ENCODE results near the gene RTL1. TPM values are rescaled to one million over a fixed set of nuclear protein-coding genes. Genes with fewer than 3 reads are reported as not detected.

The RTL1 gene
- total RNA-seq, 3 donors from 2014 or later, result not detected

DNA sequence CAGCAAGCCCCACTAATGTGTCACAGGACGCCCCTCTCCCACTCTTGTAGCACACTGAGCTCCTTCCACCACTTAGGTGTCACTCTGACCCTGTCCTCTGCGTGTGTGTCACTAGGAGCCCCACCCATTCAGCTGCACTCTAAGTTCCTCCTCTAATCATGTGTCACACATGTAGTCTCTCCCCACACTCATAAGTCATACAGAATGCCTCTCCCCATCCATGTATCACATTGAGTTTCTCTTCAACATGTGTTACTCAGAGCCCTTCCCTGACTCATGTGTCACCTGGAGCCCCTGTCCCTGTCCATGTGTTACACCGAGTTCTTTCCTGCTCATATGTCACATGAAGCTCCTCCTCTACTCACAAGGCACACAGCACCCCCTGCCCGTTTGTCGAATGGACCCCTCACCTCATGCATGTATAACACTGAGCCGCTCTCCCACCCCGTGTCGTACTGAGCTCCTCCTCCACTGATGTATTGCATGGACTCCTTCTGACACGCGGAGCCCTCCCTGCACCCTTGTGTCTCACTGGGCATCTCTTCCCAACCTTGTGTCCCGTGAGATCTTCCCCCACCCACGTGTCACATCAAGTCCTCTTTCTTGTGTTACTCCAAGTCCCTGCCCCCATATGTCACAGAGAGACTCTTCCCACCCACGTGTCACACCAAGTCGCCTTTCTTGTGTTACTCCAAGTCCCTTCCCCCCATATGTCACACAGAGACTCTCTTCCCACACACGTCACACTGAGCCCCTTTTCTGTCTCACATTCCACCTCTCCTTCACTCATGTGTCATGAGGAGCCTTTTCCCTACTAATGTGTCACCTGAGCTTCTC lies 31.0 kb downstream of the RTL1 start:
- peaks cover 0 to 15% of the 10 kb centered on the region in 2 donors for H3K27me3 ChIP-seq
- TF ChIP-seq, protein P1, sequence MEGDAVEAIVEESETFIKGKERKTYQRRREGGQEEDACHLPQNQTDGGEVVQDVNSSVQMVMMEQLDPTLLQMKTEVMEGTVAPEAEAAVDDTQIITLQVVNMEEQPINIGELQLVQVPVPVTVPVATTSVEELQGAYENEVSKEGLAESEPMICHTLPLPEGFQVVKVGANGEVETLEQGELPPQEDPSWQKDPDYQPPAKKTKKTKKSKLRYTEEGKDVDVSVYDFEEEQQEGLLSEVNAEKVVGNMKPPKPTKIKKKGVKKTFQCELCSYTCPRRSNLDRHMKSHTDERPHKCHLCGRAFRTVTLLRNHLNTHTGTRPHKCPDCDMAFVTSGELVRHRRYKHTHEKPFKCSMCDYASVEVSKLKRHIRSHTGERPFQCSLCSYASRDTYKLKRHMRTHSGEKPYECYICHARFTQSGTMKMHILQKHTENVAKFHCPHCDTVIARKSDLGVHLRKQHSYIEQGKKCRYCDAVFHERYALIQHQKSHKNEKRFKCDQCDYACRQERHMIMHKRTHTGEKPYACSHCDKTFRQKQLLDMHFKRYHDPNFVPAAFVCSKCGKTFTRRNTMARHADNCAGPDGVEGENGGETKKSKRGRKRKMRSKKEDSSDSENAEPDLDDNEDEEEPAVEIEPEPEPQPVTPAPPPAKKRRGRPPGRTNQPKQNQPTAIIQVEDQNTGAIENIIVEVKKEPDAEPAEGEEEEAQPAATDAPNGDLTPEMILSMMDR (IDR thresholded peaks at IDR 0.05), result no peak
- TF ChIP-seq POLR2AphosphoS5 (IDR thresholded peaks at IDR 0.05), result no peak
- no peak for TF ChIP-seq POLR2A (IDR thresholded peaks at IDR 0.05)
- intact Hi-C loops (cut with DNase I; ENCODE audit: low total_unique reads), result no loop called here
- no peaks in the 10 kb centered on the region for H3K4me1 ChIP-seq
- no peaks in the 10 kb centered on the region for H3K36me3 ChIP-seq
- no peak overlapping the region for H3K4me3 ChIP-seq
- peak in 1 of 2 donors; percentile 5 for DNase-seq (ENCODE audit: low spot score in 2 of 2)
- no peaks in the 10 kb centered on the region for H3K9me3 ChIP-seq
- no peak overlapping the region for H3K27ac ChIP-seq

DNA sequence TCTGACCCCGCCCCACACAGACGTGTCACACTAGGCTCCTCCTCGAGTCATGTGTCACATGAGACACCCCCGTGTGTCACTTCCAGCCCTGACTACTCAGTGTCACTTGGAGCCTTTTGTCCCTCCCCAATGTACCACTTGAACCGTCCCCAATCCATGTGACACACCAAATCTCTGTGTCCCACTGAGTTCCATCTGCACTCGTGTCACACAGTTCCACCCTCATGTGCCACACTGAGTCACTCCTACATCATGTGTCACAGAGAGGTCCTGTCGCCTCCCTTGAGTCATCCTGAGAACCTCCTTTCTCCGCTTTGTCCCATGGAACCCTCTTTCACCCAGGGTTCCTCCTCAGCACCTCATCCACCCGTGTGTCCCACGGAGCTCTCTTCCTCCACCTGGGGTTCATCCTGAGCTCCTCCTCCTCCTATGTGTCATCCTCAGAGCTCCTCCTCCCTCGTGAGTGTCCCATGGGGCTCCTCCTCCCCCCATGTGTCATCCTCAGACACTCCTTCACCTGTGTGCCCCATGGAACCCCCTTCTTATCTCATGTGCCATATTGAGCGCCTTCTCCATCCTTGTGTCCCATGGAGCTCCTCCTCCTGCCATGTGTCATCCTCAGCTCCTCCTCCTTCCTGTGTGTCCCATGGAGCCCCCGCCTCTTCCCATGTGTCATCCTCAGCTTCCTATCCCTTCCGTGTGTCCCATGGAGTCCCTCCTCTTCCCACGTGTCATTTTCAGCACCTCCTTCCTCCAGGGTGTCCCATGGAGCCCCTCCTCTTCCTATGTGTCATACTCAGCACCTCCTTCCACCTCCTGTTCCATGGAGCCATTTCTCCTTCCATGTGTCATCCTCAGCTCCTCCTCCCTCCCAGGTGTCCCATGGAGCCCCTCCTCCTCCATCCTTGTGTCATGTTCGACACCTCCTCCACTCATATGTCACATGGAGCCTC lies 32.0 kb downstream of the RTL1 start:
- H3K9me3 ChIP-seq, result no peaks in the 10 kb centered on the region
- TF ChIP-seq POLR2AphosphoS5 (IDR thresholded peaks at IDR 0.05) (no peak), POLR2A (IDR thresholded peaks at IDR 0.05) (no peak)
- H3K36me3 ChIP-seq, result no peaks in the 10 kb centered on the region
- H3K4me3 ChIP-seq, result no peak overlapping the region
- peaks cover 0 to 13% of the 10 kb centered on the region in 2 donors for H3K27me3 ChIP-seq
- intact Hi-C loops (cut with DNase I; ENCODE audit: low total_unique reads), result no loop called here
- no peak overlapping the region for H3K27ac ChIP-seq
- no peaks in the 10 kb centered on the region for H3K4me1 ChIP-seq
- peak in 1 of 2 donors; percentile 37 for DNase-seq (ENCODE audit: low spot score in 2 of 2)

DNA sequence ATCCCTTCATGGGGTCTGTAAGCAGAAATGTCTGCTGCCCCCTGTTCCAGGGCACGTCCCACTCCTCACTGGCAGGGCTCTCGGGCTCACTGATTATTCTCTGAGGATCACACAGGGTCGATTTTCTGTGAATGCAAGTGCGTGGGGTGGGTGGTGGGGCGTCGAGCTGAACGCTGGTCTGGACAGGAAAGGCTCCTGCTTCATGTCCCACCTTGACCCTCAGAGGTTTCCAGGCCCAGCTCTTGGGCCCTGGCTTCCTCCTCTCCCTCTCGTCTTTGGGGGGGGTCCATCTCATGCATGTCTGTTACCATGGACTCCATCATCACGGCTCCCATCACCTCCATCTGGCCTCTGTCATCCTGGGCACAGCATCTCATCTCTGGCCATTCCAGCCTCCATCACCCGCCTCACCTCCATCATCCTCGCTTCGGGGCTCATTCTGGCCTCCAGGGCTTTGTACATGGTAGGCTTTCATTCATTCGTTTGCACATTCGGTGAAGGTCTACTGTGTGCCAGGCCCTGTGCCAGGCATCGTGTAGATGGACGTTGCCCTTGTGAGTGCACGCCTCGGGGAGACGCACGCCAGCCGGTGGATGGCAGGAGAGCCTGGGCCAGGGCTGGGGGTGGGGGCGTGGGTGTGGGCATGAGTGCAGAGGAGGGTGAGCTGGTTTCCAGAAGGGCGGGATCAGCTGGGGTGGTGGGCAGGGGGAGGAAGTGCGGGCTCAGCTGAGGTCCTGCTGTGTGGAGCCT lies 34.7 kb downstream of the RTL1 start:
- intact Hi-C loops (cut with DNase I; ENCODE audit: low total_unique reads), result no loop called here
- DNase-seq (ENCODE audit: low spot score in 2 of 2), result peak in 1 of 2 donors; percentile 33
- no peaks in the 10 kb centered on the region for H3K9me3 ChIP-seq

DNA sequence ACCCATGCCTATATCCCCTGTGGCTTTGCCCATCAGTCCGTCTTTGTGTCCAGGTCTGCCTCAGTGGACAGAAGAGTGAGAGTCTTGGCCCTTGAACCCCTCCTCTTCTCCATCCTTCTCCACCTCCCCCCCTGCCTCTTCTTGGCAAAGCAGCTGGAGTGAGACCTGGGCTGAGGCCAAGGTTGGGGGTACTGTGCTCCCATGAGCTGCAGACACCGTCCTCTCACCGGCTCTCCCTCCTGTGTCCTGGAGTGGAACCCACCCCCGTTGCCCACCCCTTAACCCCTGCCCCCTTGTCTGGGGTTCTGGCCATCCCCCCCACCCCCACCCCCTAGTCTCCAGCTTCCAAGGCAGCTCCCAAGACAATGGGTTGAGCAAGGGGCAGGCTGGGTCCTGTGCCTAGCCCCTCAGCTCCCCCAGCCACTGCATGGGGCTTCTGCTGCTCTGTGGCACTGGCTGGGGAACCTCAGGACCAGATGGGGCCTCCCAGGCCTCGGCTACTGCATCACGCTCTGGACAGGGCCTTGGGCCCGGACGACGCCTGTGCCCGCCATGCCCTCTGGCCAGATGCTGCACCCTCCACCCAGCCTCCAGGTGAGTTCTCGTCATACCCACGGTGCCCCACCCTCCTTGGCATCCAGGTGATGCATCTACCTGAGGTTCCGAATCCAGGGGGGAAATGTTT lies 35.7 kb downstream of the RTL1 start:
- intact Hi-C loops (cut with DNase I; ENCODE audit: low total_unique reads), result no loop called here
- Histone ChIP-seq H3K9me3 (no peaks in the 10 kb centered on the region), H3K36me3 (no peaks in the 10 kb centered on the region), H3K27ac (no peak overlapping the region), H3K27me3 (no peaks in the 10 kb centered on the region), H3K4me1 (no peaks in the 10 kb centered on the region), H3K4me3 (no peak overlapping the region)
- no peak for TF ChIP-seq POLR2AphosphoS5 (IDR thresholded peaks at IDR 0.05)
- TF ChIP-seq POLR2A (IDR thresholded peaks at IDR 0.05), result no peak
- TF ChIP-seq, protein P1 (IDR thresholded peaks at IDR 0.05), result no peak
- DNase-seq (ENCODE audit: low spot score in 2 of 2), result peak in 1 of 2 donors; percentile 19

More for the DNA sequence above, 34.7 kb downstream of the RTL1 start:
- no peak overlapping the region for H3K27ac ChIP-seq
- no peaks in the 10 kb centered on the region for H3K4me1 ChIP-seq
- no peak for TF ChIP-seq POLR2AphosphoS5 (IDR thresholded peaks at IDR 0.05)
- no peak for TF ChIP-seq POLR2A (IDR thresholded peaks at IDR 0.05)
- TF ChIP-seq, protein P1 (IDR thresholded peaks at IDR 0.05), result no peak
- no peaks in the 10 kb centered on the region for H3K27me3 ChIP-seq
- no peak overlapping the region for H3K4me3 ChIP-seq
- no peaks in the 10 kb centered on the region for H3K36me3 ChIP-seq

All from breast epithelium (tissue), 4 donors.